ENCODE data around the gene PATZ1. TPM values are rescaled to one million over a fixed set of nuclear protein-coding genes. Genes with fewer than 3 reads are reported as not detected.

PATZ1 gene
- total RNA-seq, 2 donors from 2014 or later, result 22.9 to 26.4 TPM

DNA sequence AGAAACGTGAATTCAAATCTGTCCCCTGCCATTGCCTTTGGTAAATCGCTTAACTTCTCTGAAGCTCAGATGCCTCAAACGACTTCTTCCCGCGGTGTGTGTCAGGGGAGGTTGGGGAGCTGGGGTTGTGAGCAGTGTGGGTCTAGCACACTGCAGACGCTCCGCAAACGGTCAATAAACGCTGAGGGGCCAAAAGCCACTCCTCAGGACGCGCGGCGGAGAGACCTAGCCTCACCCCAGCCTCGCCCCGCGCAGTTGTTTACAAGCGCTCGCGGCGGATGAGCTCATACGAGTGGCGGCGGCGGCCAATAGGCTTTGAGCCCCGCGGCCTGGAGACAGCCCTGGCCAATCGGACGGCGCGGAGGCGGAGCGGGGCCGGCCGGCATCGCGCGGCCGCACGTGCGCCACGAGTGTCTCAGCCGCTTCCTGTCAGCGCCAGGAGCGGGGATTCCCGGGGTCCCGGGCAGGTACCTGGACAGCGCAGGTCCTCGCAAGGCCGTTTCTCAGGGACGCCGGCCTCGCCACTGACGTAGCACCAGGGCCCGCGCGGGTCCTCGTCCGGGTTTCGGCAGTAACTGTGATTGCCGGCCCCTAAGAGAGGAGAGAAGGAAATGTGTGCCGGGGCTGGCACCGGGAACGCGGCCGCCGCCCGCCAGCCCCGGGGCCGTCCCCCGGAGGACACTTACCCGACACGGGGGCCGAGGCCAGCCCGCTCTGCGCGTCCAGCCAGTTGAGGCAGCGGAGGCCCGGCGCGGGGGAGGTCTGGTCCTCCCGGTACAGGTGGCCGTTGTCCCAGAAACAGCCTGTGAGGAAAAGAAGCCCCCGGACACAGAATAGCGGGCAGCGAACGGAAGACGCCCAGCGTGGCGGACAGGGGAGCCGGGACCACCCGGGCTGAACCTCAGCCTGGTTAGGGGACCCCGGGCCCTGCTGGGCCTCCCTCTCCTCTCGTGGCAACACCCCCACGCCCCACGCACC is 55.4 kb downstream of the PATZ1 start:
- Mint-ChIP-seq H3K4me3 (peak overlapping the region; percentile 96 to 98), H3K27me3 (ENCODE audit: low read depth) (no peaks in the 10 kb centered on the region), H3K36me3 (ENCODE audit: insufficient read depth in 2 of 2) (peaks cover 9 to 16% of the 10 kb centered on the region in 2 donors), H3K27ac (peak overlapping the region; percentile 99), H3K9me3 (no peaks in the 10 kb centered on the region), H3K4me1 (ENCODE audit: low read depth) (peaks cover 80% of the 10 kb centered on the region)
- ATAC-seq (replicated peaks in 1 of 2), result peak; percentile 85 to 87
- DNase-seq, result peak; percentile 95

- no peaks in the 10 kb centered on the region for H3K27me3 Mint-ChIP-seq (ENCODE audit: low read depth)
- no peaks in the 10 kb centered on the region for H3K9me3 Mint-ChIP-seq
- no peak for DNase-seq
- ATAC-seq (replicated peaks in 1 of 2), result no peak
- H3K4me3 Mint-ChIP-seq, result peak overlapping the region; percentile 96 to 98
- peak overlapping the region; percentile 99 for H3K27ac Mint-ChIP-seq
- peaks cover 81% of the 10 kb centered on the region for H3K4me1 Mint-ChIP-seq (ENCODE audit: low read depth)
- H3K36me3 Mint-ChIP-seq (ENCODE audit: insufficient read depth in 2 of 2), result peaks cover 9 to 17% of the 10 kb centered on the region in 2 donors
These were observed 56.8 kb downstream of the PATZ1 start for GRCh38 chr22:31289344-31289743.

GRCh38 chr22:31288496-31289240 is 57.5 kb downstream of the PATZ1 start:
- Mint-ChIP-seq H3K4me3 (peak overlapping the region; percentile 96 to 98), H3K27me3 (ENCODE audit: low read depth) (no peaks in the 10 kb centered on the region), H3K27ac (peak overlapping the region; percentile 99), H3K36me3 (ENCODE audit: insufficient read depth in 2 of 2) (peaks cover 11 to 15% of the 10 kb centered on the region in 2 donors), H3K9me3 (no peaks in the 10 kb centered on the region), H3K4me1 (ENCODE audit: low read depth) (peaks cover 74% of the 10 kb centered on the region)
- DNase-seq, result no peak
- ATAC-seq (replicated peaks in 1 of 2), result no peak

DNA sequence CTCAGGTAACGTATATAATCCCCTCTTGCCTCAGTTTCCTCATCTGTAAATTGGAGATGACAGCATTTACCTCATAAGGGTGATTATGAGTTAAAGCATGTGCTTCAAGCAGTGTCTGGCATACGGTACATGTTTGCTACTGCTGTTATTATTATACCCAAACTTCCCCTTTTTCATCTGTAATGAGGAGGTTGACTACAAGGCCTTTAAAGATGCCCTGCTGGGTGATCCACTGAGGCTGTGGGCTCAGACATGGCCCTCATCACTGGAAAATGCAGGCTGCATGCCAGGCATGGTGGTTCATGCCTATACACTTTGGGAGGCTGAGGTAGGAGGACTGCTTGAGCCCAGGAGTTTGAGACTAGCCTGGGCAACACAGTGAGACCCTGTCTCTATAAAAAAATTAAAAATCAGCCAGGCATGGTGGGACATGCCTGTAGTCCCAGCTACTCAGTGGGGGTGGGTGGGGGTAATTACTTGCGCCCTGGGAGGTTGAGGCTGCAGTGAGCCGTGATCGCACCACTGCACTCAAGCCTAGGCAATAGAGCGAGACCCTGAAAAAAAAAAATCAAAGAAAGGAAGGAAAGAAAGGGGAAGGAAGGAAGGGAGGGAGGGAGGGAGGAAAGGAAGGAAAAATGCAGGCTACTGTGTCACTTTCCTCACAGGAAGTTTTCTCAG is 58.2 kb downstream of the PATZ1 start:
- Mint-ChIP-seq H3K9me3 (no peaks in the 10 kb centered on the region), H3K36me3 (ENCODE audit: insufficient read depth in 2 of 2) (peaks cover 9 to 18% of the 10 kb centered on the region in 2 donors), H3K27ac (peak overlapping the region; percentile 99), H3K27me3 (ENCODE audit: low read depth) (no peaks in the 10 kb centered on the region), H3K4me1 (ENCODE audit: low read depth) (peaks cover 75% of the 10 kb centered on the region), H3K4me3 (peak overlapping the region; percentile 96 to 98)
- ATAC-seq (replicated peaks in 1 of 2) (no peak), DNase-seq (no peak)

GRCh38 chr22:31286360-31287255 is 59.5 kb downstream of the PATZ1 start:
- ATAC-seq (replicated peaks in 1 of 2) (peak; percentile 58 to 61), DNase-seq (peak; percentile 62 to 71)
- Mint-ChIP-seq H3K36me3 (ENCODE audit: insufficient read depth in 2 of 2) (peaks cover 9 to 19% of the 10 kb centered on the region in 2 donors), H3K4me1 (ENCODE audit: low read depth) (peaks cover 78% of the 10 kb centered on the region), H3K9me3 (no peaks in the 10 kb centered on the region), H3K4me3 (peak overlapping the region; percentile 96 to 98), H3K27me3 (ENCODE audit: low read depth) (no peaks in the 10 kb centered on the region), H3K27ac (peak overlapping the region; percentile 99)

DNA sequence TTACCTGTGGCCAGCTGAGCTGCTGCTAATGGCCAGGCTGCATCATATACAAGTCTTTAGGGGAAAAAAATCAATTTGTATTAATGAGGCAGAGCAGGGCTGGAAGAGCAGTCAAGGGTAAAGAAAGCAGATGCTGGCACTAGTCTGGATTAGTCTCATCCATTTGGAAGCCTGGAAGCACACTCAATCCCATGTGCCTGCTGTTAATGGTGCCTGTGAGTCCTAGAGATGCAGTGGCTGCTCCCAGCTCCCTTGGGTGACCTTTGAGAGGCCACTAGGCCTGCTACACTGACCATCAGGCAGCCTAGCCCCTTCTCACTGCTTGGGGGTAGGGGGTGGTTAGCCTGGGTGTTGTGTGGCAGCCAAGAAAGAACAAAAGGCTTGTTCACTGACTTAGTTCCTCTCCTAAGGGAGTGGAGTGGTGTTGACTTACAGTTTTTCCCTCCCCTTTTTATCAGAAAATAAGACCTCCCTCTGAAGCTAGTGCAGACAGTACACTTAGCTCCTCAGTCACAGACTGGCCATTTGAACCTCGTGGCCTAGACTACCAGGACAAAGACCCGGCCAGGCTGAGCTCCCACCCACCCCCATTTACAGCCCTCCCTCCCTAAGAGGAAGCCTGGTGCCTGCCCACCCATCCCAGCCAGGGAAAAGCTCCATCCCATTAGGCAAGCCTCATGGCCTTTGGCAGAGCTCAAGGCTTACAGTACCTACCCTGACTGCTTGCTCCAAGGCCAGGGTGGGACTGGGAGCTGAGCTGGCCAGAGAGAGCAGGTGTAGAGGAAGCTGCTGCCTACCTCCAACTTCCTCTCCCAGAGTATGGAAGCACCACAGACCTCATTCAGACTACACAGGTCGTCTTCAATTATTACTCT is 61.6 kb downstream of the PATZ1 start:
- Mint-ChIP-seq H3K4me1 (ENCODE audit: low read depth) (peaks cover 79% of the 10 kb centered on the region), H3K4me3 (peak overlapping the region in 1 of 2 donors; percentile 96), H3K27ac (peak overlapping the region; percentile 99), H3K9me3 (no peaks in the 10 kb centered on the region), H3K27me3 (ENCODE audit: low read depth) (no peaks in the 10 kb centered on the region), H3K36me3 (ENCODE audit: insufficient read depth in 2 of 2) (peaks cover 9 to 15% of the 10 kb centered on the region in 2 donors)
- DNase-seq (no peak), ATAC-seq (replicated peaks in 1 of 2) (no peak)

GRCh38 chr22:31282748-31283468 is 63.2 kb downstream of the PATZ1 start:
- peaks cover 9 to 13% of the 10 kb centered on the region in 2 donors for H3K36me3 Mint-ChIP-seq (ENCODE audit: insufficient read depth in 2 of 2)
- no peaks in the 10 kb centered on the region for H3K27me3 Mint-ChIP-seq (ENCODE audit: low read depth)
- no peaks in the 10 kb centered on the region for H3K9me3 Mint-ChIP-seq
- ATAC-seq (replicated peaks in 1 of 2) (no peak), DNase-seq (no peak)
- H3K27ac Mint-ChIP-seq, result peak overlapping the region; percentile 71
- H3K4me3 Mint-ChIP-seq, result no peak overlapping the region
- H3K4me1 Mint-ChIP-seq (ENCODE audit: low read depth), result peaks cover 79% of the 10 kb centered on the region

GRCh38 chr22:31281733-31282132 is 64.4 kb downstream of the PATZ1 start:
- no peaks in the 10 kb centered on the region for H3K9me3 Mint-ChIP-seq
- DNase-seq (no peak), ATAC-seq (replicated peaks in 1 of 2) (no peak)
- peaks cover 72% of the 10 kb centered on the region for H3K4me1 Mint-ChIP-seq (ENCODE audit: low read depth)
- peaks cover 9 to 10% of the 10 kb centered on the region in 2 donors for H3K36me3 Mint-ChIP-seq (ENCODE audit: insufficient read depth in 2 of 2)
- H3K27ac Mint-ChIP-seq, result peak overlapping the region; percentile 71
- H3K27me3 Mint-ChIP-seq (ENCODE audit: low read depth), result no peaks in the 10 kb centered on the region
- H3K4me3 Mint-ChIP-seq, result no peak overlapping the region

DNA sequence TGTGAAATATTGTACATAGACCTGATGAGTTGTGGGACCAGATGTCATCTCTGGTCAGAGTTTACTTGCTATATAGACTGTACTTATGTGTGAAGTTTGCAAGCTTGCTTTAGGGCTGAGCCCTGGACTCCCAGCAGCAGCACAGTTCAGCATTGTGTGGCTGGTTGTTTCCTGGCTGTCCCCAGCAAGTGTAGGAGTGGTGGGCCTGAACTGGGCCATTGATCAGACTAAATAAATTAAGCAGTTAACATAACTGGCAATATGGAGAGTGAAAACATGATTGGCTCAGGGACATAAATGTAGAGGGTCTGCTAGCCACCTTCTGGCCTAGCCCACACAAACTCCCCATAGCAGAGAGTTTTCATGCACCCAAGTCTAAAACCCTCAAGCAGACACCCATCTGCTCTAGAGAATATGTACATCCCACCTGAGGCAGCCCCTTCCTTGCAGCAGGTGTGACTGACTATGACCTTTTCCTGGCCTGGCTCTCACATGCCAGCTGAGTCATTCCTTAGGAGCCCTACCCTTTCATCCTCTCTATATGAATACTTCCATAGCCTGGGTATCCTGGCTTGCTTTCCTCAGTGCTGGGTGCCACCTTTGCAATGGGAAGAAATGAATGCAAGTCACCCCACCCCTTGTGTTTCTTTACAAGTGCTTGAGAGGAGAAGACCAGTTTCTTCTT is 66.2 kb downstream of the PATZ1 start:
- H3K36me3 Mint-ChIP-seq (ENCODE audit: insufficient read depth in 2 of 2), result peaks cover 8 to 13% of the 10 kb centered on the region in 2 donors
- H3K4me3 Mint-ChIP-seq, result peak overlapping the region in 1 of 2 donors; percentile 40
- ATAC-seq (replicated peaks in 1 of 2), result no peak
- no peaks in the 10 kb centered on the region for H3K9me3 Mint-ChIP-seq
- H3K27ac Mint-ChIP-seq, result peak overlapping the region; percentile 88
- peaks cover 59% of the 10 kb centered on the region for H3K4me1 Mint-ChIP-seq (ENCODE audit: low read depth)
- no peaks in the 10 kb centered on the region for H3K27me3 Mint-ChIP-seq (ENCODE audit: low read depth)
- no peak for DNase-seq

DNA sequence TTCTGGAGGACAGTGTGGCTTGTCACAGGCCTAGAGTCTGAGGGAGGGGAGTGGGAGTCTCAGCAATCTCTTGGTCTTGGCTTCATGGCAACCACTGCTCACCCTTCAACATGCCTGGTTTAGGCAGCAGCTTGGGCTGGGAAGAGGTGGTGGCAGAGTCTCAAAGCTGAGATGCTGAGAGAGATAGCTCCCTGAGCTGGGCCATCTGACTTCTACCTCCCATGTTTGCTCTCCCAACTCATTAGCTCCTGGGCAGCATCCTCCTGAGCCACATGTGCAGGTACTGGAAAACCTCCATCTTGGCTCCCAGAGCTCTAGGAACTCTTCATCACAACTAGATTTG is 66.8 kb downstream of the PATZ1 start:
- Mint-ChIP-seq H3K9me3 (no peaks in the 10 kb centered on the region), H3K4me1 (ENCODE audit: low read depth) (peaks cover 55% of the 10 kb centered on the region), H3K27ac (peak overlapping the region; percentile 88), H3K4me3 (peak overlapping the region in 1 of 2 donors; percentile 53), H3K36me3 (ENCODE audit: insufficient read depth in 2 of 2) (peaks cover 9 to 14% of the 10 kb centered on the region in 2 donors), H3K27me3 (ENCODE audit: low read depth) (no peaks in the 10 kb centered on the region)
- ATAC-seq (replicated peaks in 1 of 2) (no peak), DNase-seq (no peak)

Data from activated T-cell treated with anti-CD3 and anti-CD28 coated beads, Interleukin-2, amount 50 U/mL, for 72 hours (primary cell).